ENCODE results near the gene MRPS9. TPM values are rescaled to one million over a fixed set of nuclear protein-coding genes. Genes with fewer than 3 reads are reported as not detected.

The MRPS9 gene
- total RNA-seq (2014; rRNA removed; shearing (Covaris generic)), result 12.8 and 13.0 TPM in 2 replicates
- polyA plus RNA-seq (2016; fragmentation: Nextera tagmentation; extraction: Ambion mirVana), result 22.2 and 22.5 TPM in 2 replicates

DNA sequence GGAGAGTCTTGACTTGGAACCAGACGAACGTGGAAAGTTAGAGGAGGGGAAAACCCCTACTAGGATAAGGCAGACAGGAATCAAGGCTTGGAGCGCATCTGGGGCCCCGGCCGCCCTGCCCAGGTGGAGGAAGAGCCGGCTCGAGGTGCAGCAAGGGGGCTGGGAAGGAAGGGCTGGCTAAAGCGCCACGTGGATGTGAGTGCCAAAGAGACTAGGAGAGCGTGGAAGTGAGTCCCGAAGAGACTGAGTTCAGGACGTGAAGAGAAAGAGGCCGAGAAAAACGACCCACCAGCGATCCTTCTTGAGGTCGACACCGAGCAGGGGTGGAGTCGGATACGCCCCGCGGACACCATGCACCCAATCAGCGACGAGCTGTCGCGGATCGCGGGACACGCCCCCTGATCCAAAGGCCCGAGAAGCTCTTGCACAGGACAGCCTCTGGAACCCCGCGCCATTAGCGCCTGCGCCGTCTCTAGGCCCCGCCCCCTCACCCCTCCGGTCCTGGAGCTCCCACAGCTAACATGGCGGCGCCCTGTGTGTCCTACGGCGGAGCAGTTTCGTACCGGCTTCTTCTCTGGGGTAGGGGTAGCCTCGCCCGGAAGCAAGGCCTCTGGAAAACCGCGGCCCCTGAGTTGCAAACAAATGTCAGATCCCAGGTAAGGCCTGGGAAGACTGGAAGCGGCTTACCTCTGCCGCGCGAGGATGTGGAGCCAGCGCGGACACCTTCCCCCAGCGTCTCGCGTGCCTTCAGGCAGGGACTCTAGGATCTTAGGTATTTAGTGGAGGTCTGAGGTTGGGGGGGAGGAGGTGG, at the start of gene MRPS9:
MRPS9 (plus strand) TSS at position 498 of the 811 bp plus-strand sequence; CDS start at position 522, 24 bp downstream.
- DNase-seq, result peak; percentile 99
- 1% methylated on average over 48 to 50 of the region's 55 CpGs for WGBS, 2 experiments (ENCODE audit: low coverage in 1 of 2, low lambda C conversion rate in 2 of 2, missing lambda C conversion rate in 2 of 2)
- Histone ChIP-seq H2AFZ (peak within 1 kb of the TSS; percentile 100), H3K27me3 (replicated peaks; ENCODE audit: insufficient read depth) (no peaks in the 10 kb centered on the region), H4K20me1 (ENCODE audit: insufficient read depth) (no peaks in the 10 kb centered on the region), H3K4me1 (ENCODE audit: insufficient read depth) (no peaks in the 10 kb centered on the region), H3K9ac (peak within 1 kb of the TSS; percentile 88), H3K4me2 (ENCODE audit: unreplicated experiment) (peak within 1 kb of the TSS; percentile 95), H3K36me3 (ENCODE audit: low read depth) (no peaks in the 10 kb centered on the region), H3F3A (ENCODE audit: insufficient read depth) (no peaks in the 10 kb centered on the region), H3K9me2 (ENCODE audit: insufficient read depth) (no peaks in the 10 kb centered on the region), H3K27ac (peak within 1 kb of the TSS; percentile 43), H3K9me3 (ENCODE audit: low read depth) (no peaks in the 10 kb centered on the region), H3K4me3 (peak within 1 kb of the TSS; percentile 84), H3K79me2 (ENCODE audit: insufficient read depth) (peaks cover 46% of the 10 kb centered on the region)
- in situ Hi-C loops (cut with MboI), result no loop called here
- TF ChIP-seq EZH2 (IDR thresholded peaks at IDR 0.05; ENCODE audit: insufficient read depth, poor library complexity, severe bottlenecking) (no peak), EZH2phosphoT487 (IDR thresholded peaks at IDR 0.05; ENCODE audit: insufficient read depth, low read depth) (no peak)

DNA sequence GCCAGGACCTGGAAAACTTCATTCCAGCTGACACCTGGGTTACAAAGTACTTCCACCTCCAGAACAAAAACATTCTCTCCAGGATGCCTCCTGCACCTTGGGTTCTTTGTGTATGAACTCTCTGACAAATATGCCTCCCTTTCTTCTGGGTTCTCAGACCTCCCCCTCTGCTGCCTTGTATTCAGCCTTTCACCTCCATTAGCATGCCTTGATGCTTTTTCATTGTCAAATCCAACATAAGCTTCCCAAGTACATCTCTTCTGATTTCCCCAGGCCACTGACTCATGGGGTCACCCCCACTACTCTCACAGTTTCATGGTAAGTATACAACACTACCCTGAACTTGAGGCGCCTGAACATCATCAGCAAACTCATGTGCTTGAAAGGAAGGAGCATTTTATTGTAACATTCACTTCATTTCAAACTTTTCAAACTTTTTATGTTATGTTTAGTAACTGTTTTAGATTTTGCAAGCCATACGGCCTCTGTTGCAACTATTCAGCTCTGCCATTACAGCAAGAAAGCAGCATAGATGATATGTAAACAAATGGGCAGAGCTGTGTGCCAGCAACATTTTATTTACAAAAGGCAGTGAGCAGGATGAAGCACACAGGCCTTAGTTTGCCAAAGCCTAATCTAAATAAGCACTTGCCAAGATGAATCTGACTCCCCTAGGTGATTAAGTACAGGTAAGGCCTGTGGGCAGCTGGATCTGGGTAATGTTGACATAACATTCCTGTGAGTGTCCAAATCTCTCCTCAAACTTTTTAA, 32.5 kb upstream of the MRPS9 start:
- H4K20me1 ChIP-seq (ENCODE audit: insufficient read depth), result no peaks in the 10 kb centered on the region
- H3K4me3 ChIP-seq, result no peak overlapping the region
- no peaks in the 10 kb centered on the region for H3K9me2 ChIP-seq (ENCODE audit: insufficient read depth)
- in situ Hi-C loops (cut with MboI), result no loop called here
- H3K4me2 ChIP-seq (ENCODE audit: unreplicated experiment), result no peak overlapping the region
- H3K9ac ChIP-seq, result no peak overlapping the region
- H3K4me1 ChIP-seq (ENCODE audit: insufficient read depth), result no peaks in the 10 kb centered on the region
- 19 to 22% methylated on average over 2 of the region's 2 CpGs for WGBS, 2 experiments (ENCODE audit: low coverage in 1 of 2, low lambda C conversion rate in 2 of 2, missing lambda C conversion rate in 2 of 2)
- DNase-seq, result no peak
- H3K27ac ChIP-seq, result no peak overlapping the region
- H3F3A ChIP-seq (ENCODE audit: insufficient read depth), result no peaks in the 10 kb centered on the region
- TF ChIP-seq EZH2 (IDR thresholded peaks at IDR 0.05; ENCODE audit: insufficient read depth, poor library complexity, severe bottlenecking) (no peak), EZH2phosphoT487 (IDR thresholded peaks at IDR 0.05; ENCODE audit: insufficient read depth, low read depth) (no peak)
- no peaks in the 10 kb centered on the region for H3K27me3 ChIP-seq (replicated peaks; ENCODE audit: insufficient read depth)
- H2AFZ ChIP-seq, result no peak overlapping the region
- H3K9me3 ChIP-seq (ENCODE audit: low read depth), result no peaks in the 10 kb centered on the region
- H3K79me2 ChIP-seq (ENCODE audit: insufficient read depth), result no peaks in the 10 kb centered on the region
- no peaks in the 10 kb centered on the region for H3K36me3 ChIP-seq (ENCODE audit: low read depth)

DNA sequence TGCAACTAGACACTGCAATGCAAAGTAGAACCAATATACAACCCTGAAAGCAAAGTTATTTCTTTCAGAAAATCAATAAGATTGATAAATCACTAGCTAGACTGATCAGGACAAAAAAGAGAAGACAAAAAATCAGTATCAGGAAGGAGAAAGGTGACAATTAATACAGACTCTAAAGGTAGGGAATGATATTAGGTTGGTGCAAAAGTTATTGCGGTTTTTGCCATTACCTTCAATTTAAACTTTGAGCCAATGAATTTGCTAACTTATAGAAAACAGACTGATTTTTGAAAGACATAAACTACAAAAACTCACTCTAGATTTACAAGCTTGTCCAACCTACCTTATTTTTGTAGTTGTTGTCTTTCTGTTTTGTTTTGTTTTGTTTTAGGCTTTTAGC, 30.5 kb upstream of the MRPS9 start:
- Histone ChIP-seq H3K9ac (no peak overlapping the region), H3K4me1 (ENCODE audit: insufficient read depth) (no peaks in the 10 kb centered on the region), H3K9me3 (ENCODE audit: low read depth) (no peaks in the 10 kb centered on the region), H3K9me2 (ENCODE audit: insufficient read depth) (no peaks in the 10 kb centered on the region), H3K79me2 (ENCODE audit: insufficient read depth) (no peaks in the 10 kb centered on the region), H3K4me3 (no peak overlapping the region), H3K27ac (no peak overlapping the region), H2AFZ (no peak overlapping the region), H3K36me3 (ENCODE audit: low read depth) (no peaks in the 10 kb centered on the region), H3K4me2 (ENCODE audit: unreplicated experiment) (no peak overlapping the region), H3F3A (ENCODE audit: insufficient read depth) (no peaks in the 10 kb centered on the region), H3K27me3 (replicated peaks; ENCODE audit: insufficient read depth) (no peaks in the 10 kb centered on the region), H4K20me1 (ENCODE audit: insufficient read depth) (no peaks in the 10 kb centered on the region)
- DNase-seq, result no peak
- in situ Hi-C loops (cut with MboI), result no loop called here
- TF ChIP-seq EZH2 (IDR thresholded peaks at IDR 0.05; ENCODE audit: insufficient read depth, poor library complexity, severe bottlenecking), result no peak
- no peak for TF ChIP-seq EZH2phosphoT487 (IDR thresholded peaks at IDR 0.05; ENCODE audit: insufficient read depth, low read depth)
- 65 to 76% methylated on average over 1 of the region's 1 CpG for WGBS, 2 experiments (ENCODE audit: low coverage in 1 of 2, low lambda C conversion rate in 2 of 2, missing lambda C conversion rate in 2 of 2)

DNA sequence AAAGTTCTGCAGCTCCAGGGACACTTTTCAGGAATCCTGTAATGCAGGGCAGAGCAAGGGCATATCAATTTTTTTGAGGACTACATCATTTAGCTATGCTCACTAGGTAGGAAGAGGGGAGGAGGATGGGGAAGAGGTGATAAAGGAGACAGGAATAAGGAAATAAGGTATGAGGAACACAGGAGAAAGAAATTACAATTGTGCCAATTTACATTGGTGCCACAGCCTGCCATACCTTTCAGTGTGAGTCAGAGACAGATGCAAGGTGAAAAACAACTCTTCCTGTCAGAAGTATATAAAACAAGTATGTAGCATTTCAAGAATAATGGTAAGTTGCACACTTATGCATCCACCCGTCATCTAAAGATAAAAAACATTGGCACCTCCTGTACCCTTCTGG, 5.4 kb upstream of the MRPS9 start:
- H3K9me2 ChIP-seq (ENCODE audit: insufficient read depth), result no peaks in the 10 kb centered on the region

More for the DNA sequence above, 5.4 kb upstream of the MRPS9 start:
- no peak for TF ChIP-seq EZH2 (IDR thresholded peaks at IDR 0.05; ENCODE audit: insufficient read depth, poor library complexity, severe bottlenecking)
- TF ChIP-seq EZH2phosphoT487 (IDR thresholded peaks at IDR 0.05; ENCODE audit: insufficient read depth, low read depth), result no peak
- Histone ChIP-seq H3K79me2 (ENCODE audit: insufficient read depth) (no peaks in the 10 kb centered on the region), H3K4me1 (ENCODE audit: insufficient read depth) (no peaks in the 10 kb centered on the region), H3K9ac (no peak overlapping the region), H3K9me3 (ENCODE audit: low read depth) (no peaks in the 10 kb centered on the region), H3K27me3 (replicated peaks; ENCODE audit: insufficient read depth) (no peaks in the 10 kb centered on the region), H3F3A (ENCODE audit: insufficient read depth) (no peaks in the 10 kb centered on the region), H3K4me2 (ENCODE audit: unreplicated experiment) (no peak overlapping the region), H4K20me1 (ENCODE audit: insufficient read depth) (no peaks in the 10 kb centered on the region), H3K36me3 (ENCODE audit: low read depth) (no peaks in the 10 kb centered on the region), H3K4me3 (no peak overlapping the region), H2AFZ (no peak overlapping the region), H3K27ac (no peak overlapping the region)
- in situ Hi-C loops (cut with MboI), result no loop called here
- no peak for DNase-seq
- 60 to 63% methylated on average over 1 of the region's 1 CpG for WGBS, 2 experiments (ENCODE audit: low coverage in 1 of 2, low lambda C conversion rate in 2 of 2, missing lambda C conversion rate in 2 of 2)
